Measurements from ENCODE around the gene CCL27.

DNA sequence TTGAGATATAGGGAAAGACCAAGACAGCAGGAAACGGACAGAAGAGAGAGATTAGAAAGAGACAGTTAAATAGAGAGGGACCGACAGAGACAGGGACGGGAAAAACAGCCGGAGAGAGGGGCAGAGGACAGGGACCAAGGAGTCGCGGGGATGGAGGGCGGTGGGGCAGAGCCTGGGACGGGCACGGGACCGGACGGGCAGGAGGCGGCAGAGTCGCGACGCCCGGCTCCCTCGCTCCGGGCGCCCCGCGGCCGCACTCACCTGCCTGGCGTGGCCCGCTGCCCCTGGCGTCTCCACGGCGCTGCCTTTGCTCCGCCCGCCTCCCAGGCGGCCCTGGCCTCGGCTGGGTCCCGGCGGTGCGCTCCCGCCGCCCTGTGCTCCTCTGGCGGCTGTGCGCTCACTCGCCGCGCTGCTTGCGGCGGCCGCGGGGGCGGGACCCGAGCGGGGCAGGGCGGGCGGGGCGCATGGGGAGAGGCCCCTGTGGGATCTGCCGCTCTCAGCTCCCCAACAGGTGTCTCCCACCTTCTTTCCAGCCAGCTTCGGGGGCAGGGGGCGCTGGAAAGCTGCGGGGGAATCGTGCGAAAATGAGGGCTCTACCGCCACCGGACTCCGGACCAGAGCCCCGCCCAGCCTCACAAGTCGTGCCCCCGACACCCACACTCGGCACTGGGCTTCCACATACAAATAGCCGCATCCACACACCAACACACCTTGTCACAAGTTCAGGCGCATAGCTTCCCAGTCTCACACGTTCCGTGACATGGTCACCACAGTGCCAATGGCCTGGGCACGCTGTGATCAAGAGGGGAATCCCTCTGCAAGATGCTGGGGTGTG lies 33.6 kb downstream of the CCL27 start, which contains the start of gene ARID3C:
- TF ChIP-seq, protein P1, sequence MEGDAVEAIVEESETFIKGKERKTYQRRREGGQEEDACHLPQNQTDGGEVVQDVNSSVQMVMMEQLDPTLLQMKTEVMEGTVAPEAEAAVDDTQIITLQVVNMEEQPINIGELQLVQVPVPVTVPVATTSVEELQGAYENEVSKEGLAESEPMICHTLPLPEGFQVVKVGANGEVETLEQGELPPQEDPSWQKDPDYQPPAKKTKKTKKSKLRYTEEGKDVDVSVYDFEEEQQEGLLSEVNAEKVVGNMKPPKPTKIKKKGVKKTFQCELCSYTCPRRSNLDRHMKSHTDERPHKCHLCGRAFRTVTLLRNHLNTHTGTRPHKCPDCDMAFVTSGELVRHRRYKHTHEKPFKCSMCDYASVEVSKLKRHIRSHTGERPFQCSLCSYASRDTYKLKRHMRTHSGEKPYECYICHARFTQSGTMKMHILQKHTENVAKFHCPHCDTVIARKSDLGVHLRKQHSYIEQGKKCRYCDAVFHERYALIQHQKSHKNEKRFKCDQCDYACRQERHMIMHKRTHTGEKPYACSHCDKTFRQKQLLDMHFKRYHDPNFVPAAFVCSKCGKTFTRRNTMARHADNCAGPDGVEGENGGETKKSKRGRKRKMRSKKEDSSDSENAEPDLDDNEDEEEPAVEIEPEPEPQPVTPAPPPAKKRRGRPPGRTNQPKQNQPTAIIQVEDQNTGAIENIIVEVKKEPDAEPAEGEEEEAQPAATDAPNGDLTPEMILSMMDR (IDR thresholded peaks at IDR 0.05; ENCODE audit: insufficient read depth, low read length, poor library complexity, severe bottlenecking), result no peak
- TF ChIP-seq EZH2phosphoT487 (conservative IDR thresholded peaks at IDR 0.05; ENCODE audit: low read length), result no peak

Data from SU-DHL-6 (cell line).